IMR-90 (cell line): Measurements from ENCODE around the gene MOB3B. TPM values are rescaled to one million over a fixed set of nuclear protein-coding genes. Genes with fewer than 3 reads are reported as not detected.
A peak's percentile ranks its signal among the peaks of the same experiment; 100 is the strongest.

ENCODE experiments used
- ATAC-seq: fragments of 200-7000 bp; cut with Tn5 transposase; 2 replicates; pipeline ENCODE4 v1.9.1; 2020; ENCODE audit warnings: low read depth, mild to moderate bottlenecking, moderate library complexity
- BruUV-seq: library from RNA; stranded (reverse); fragments of 400-500 nt; replicated peaks from 2 replicates; lab custom pipeline; 2021; lab: Mats Ljungman, UMichigan
- CTCF ChIA-PET: fragments of 300-600 bp; formaldehyde crosslinking; extraction: SDS; loops from one replicate; lab custom pipeline; 2021; ENCODE audit warnings: antibody characterized with exemption; lab: Yijun Ruan, JAX
- POLR2A ChIA-PET: fragments of 300-600 bp; sonication (Branson Sonifier 250); formaldehyde crosslinking; loops from one replicate; lab custom pipeline; 2022; ENCODE audit warnings: antibody characterized with exemption; ENCODE audit not compliant: unreplicated experiment; lab: Charles Lee
- DNase-seq: peaks from one replicate; pipeline ENCODE4 v3.0.0; 2013
- H2AFZ ChIP-seq: replicated peaks from 2 replicates; pipeline ENCODE3; 2013; ENCODE audit warnings: low read length, mild to moderate bottlenecking; ENCODE audit not compliant: poor library complexity
- H2AK5ac ChIP-seq: 2 replicates; pipeline ENCODE4 v1.6.1; 2013; ENCODE audit warnings: low read depth, low read length, inconsistent platforms
- H2AK9ac ChIP-seq: replicated peaks from 2 replicates; pipeline ENCODE3; 2013; ENCODE audit warnings: mild to moderate bottlenecking, low read depth, low read length, moderate library complexity; ENCODE audit not compliant: poor library complexity
- H2BK120ac ChIP-seq: 2 replicates; pipeline ENCODE4 v1.6.1; 2013; ENCODE audit warnings: low read depth, low read length, inconsistent platforms
- H2BK15ac ChIP-seq: 3 replicates; pipeline ENCODE4 v1.6.1; 2013; ENCODE audit warnings: low read depth, low read length, inconsistent platforms
- H2BK20ac ChIP-seq: 2 replicates; pipeline ENCODE4 v1.6.1; 2013; ENCODE audit warnings: low read depth, mild to moderate bottlenecking, inconsistent platforms, low read length, moderate library complexity
- H2BK5ac ChIP-seq: 2 replicates; pipeline ENCODE4 v1.6.1; 2013; ENCODE audit warnings: mild to moderate bottlenecking, low read depth, low read length, inconsistent platforms; ENCODE audit not compliant: poor library complexity, severe bottlenecking
- H3K14ac ChIP-seq: replicated peaks from 2 replicates; pipeline ENCODE4 v1.6.1; 2013; ENCODE audit warnings: low read depth, low read length, inconsistent platforms
- H3K18ac ChIP-seq: 2 replicates; pipeline ENCODE4 v1.6.1; 2013; ENCODE audit warnings: low read depth, low read length, control low read depth
- H3K23ac ChIP-seq: 2 replicates; pipeline ENCODE4 v1.6.1; 2013; ENCODE audit warnings: low read depth, low read length, inconsistent platforms
- H3K27ac ChIP-seq: 2 replicates; pipeline ENCODE4 v1.5.1; 2013; ENCODE audit warnings: mild to moderate bottlenecking, control low read depth, low read length; ENCODE audit not compliant: insufficient read depth
- H3K27me3 ChIP-seq: 2 replicates; pipeline ENCODE4 v1.6.1; 2013; ENCODE audit warnings: low read length; ENCODE audit not compliant: control insufficient read depth, insufficient read depth
- H3K36me3 ChIP-seq: 2 replicates; pipeline ENCODE4 v1.6.1; 2013; ENCODE audit warnings: low read length, mixed read lengths; ENCODE audit not compliant: control insufficient read depth, insufficient read depth
- H3K4ac ChIP-seq: 2 replicates; pipeline ENCODE4 v1.6.1; 2013; ENCODE audit warnings: low read depth, low read length, inconsistent platforms
- H3K4me1 ChIP-seq: 2 replicates; pipeline ENCODE4 v1.6.1; 2013; ENCODE audit warnings: low read length, mixed read lengths; ENCODE audit not compliant: control insufficient read depth, insufficient read depth
- H3K4me2 ChIP-seq: 2 replicates; pipeline ENCODE4 v1.6.1; 2013; ENCODE audit warnings: low read depth, mild to moderate bottlenecking, control low read depth, low read length, moderate library complexity
- H3K4me3 ChIP-seq: 2 replicates; pipeline ENCODE4 v1.5.1; 2013; ENCODE audit warnings: low read depth, mild to moderate bottlenecking, control low read depth, low read length, moderate library complexity; ENCODE audit not compliant: insufficient read depth
- H3K56ac ChIP-seq: 2 replicates; pipeline ENCODE4 v1.6.1; 2013; ENCODE audit warnings: low read length, inconsistent platforms; ENCODE audit not compliant: insufficient read depth; ENCODE audit errors: extremely low read depth
- H3K79me1 ChIP-seq, 2 experiments: 2 replicates each; pipeline ENCODE4 v1.6.1; 2013; ENCODE audit warnings: low read length in 2 of 2, inconsistent platforms in 1 of 2, low read depth in 1 of 2
- H3K9ac ChIP-seq: 2 replicates; pipeline ENCODE4 v1.6.1; 2013; ENCODE audit warnings: low read depth, low read length, control low read depth
- H3K9me1 ChIP-seq: 2 replicates; pipeline ENCODE4 v1.6.1; 2013; ENCODE audit warnings: low read length, inconsistent platforms; ENCODE audit not compliant: insufficient read depth
- H3K9me3 ChIP-seq: 2 replicates; pipeline ENCODE4 v1.6.1; 2013; ENCODE audit warnings: low read length; ENCODE audit not compliant: control insufficient read depth, insufficient read depth
- H4K20me1 ChIP-seq: 2 replicates; pipeline ENCODE4 v1.6.1; 2013; ENCODE audit warnings: low read length, inconsistent platforms; ENCODE audit not compliant: insufficient read depth
- H4K5ac ChIP-seq: 2 replicates; pipeline ENCODE4 v1.6.1; 2013; ENCODE audit warnings: mild to moderate bottlenecking, low read depth, low read length, control low read depth
- H4K8ac ChIP-seq, 2 experiments: 2 replicates each; pipeline ENCODE4 v1.6.1; 2013; ENCODE audit warnings: low read depth in 2 of 2, low read length in 2 of 2, control low read depth in 1 of 2, inconsistent platforms in 1 of 2
- H4K91ac ChIP-seq: 2 replicates; pipeline ENCODE4 v1.6.1; 2013; ENCODE audit warnings: low read depth, low read length, inconsistent platforms; ENCODE audit not compliant: insufficient read depth
- BHLHE40 ChIP-seq: fragments of 150-350 bp; IDR thresholded peaks from 2 replicates; pipeline ENCODE4 v1.6.1; 2016; ENCODE audit warnings: mild to moderate bottlenecking, low read depth, low read length
- CEBPB ChIP-seq: IDR thresholded peaks from 2 replicates; pipeline ENCODE4 v1.6.1; 2012; ENCODE audit warnings: low read depth, low read length, improper control_type of control experiment
- CHD1 ChIP-seq: IDR thresholded peaks from 2 replicates; pipeline ENCODE4 v1.6.1; 2012; ENCODE audit warnings: low read depth, low read length, improper control_type of control experiment
- CTCF ChIP-seq: conservative IDR thresholded peaks from 2 replicates; pipeline ENCODE4 v1.5.1; 2012; ENCODE audit warnings: mild to moderate bottlenecking, low read depth, low read length, improper control_type of control experiment
- ELK1 ChIP-seq: fragments of 150-350 bp; IDR thresholded peaks from 2 replicates; pipeline ENCODE4 v1.6.1; 2016; ENCODE audit warnings: low read depth, mild to moderate bottlenecking, low read length, moderate library complexity, borderline replicate concordance
- FOS ChIP-seq: fragments of 150-350 bp; IDR thresholded peaks from 2 replicates; pipeline ENCODE4 v1.6.1; 2016; ENCODE audit warnings: low read depth, low read length
- MAFK ChIP-seq: IDR thresholded peaks from 2 replicates; pipeline ENCODE4 v1.6.1; 2012; ENCODE audit warnings: low read depth, low read length, improper control_type of control experiment
- MAZ ChIP-seq: IDR thresholded peaks from 2 replicates; pipeline ENCODE4 v1.6.1; 2012; ENCODE audit warnings: low read depth, mild to moderate bottlenecking, low read length, improper control_type of control experiment, moderate library complexity, borderline replicate concordance
- NFE2L2 ChIP-seq: fragments of 150-350 bp; IDR thresholded peaks from 2 replicates; pipeline ENCODE4 v1.6.1; 2016; ENCODE audit warnings: low read depth, mild to moderate bottlenecking, low read length
- POLR2A ChIP-seq: IDR thresholded peaks from 2 replicates; pipeline ENCODE4 v1.6.1; 2012; ENCODE audit warnings: mild to moderate bottlenecking, low read depth, low read length
- RAD21 ChIP-seq: IDR thresholded peaks from 2 replicates; pipeline ENCODE4 v1.6.1; 2012; ENCODE audit warnings: low read length, improper control_type of control experiment
- RCOR1 ChIP-seq: IDR thresholded peaks from 2 replicates; pipeline ENCODE4 v1.6.1; 2012; ENCODE audit warnings: mild to moderate bottlenecking, low read length, improper control_type of control experiment; ENCODE audit not compliant: insufficient replicate concordance
- RFX5 ChIP-seq: IDR thresholded peaks from 2 replicates; pipeline ENCODE4 v1.8.0; 2012; ENCODE audit warnings: low read depth, mild to moderate bottlenecking, low read length, moderate library complexity
- SMC3 ChIP-seq: fragments of 150-350 bp; IDR thresholded peaks from 2 replicates; pipeline ENCODE4 v1.6.1; 2016; ENCODE audit warnings: low read depth, mild to moderate bottlenecking, antibody characterized with exemption, low read length, moderate library complexity
- WGBS, 2 experiments: methylation state at CpG; one replicate each; pipeline versions ENCODE4 v1.1.5 to v1.1.7; 2013; ENCODE audit warnings: missing lambda C conversion rate in 2 of 2; ENCODE audit not compliant: insufficient read length in 1 of 2; ENCODE audit errors: extremely low coverage in 2 of 2; 5-methylcytosine and 5-hydroxymethylcytosine counted together
- dilution Hi-C: fragments of 300-500 bp; cut with HindIII; formaldehyde crosslinking; loops from one replicate; pipeline ENCODE4 v1.14.3; 2018; ENCODE audit warnings: low sequenced_read_pairs; ENCODE audit not compliant: unreplicated experiment
- in situ Hi-C: fragments of 300-500 bp; cut with MboI; formaldehyde crosslinking; loops from 3 replicates; pipeline ENCODE4 v1.14.3; 2019; ENCODE audit warnings: low sequenced_read_pairs, inconsistent platforms, mixed read lengths
- intact Hi-C: fragments of 100-400 bp; cut with micrococcal nuclease; formaldehyde crosslinking; loops from 2 replicates; pipeline ENCODE4 v1.10.0; 2022
- polyA plus RNA-seq, 3 experiments: library from polyadenylated mRNA; depleted of rRNA; stranded (reverse); fragments of >200 nt; gene quantifications; 2 replicates each; pipeline ENCODE4 v1.2.3, GENCODE V29; 2012; ENCODE audit warnings: low replicate concordance in 1 of 3
- total RNA-seq: library from RNA; depleted of rRNA; stranded (reverse); fragments of >200 nt; gene quantifications from 2 replicates; pipeline ENCODE4 v1.2.3, GENCODE V29; 2012

MOB3B gene
- total and polyA plus RNA-seq, 2 of the 4 experiments (the other 2 are of a cell fraction): under 0.01 to 0.02 TPM

GRCh38 chr9:27333241-27334052, 196.2 kb downstream of the MOB3B start:
- no peak overlapping the region for H3K23ac ChIP-seq
- no peaks in the 10 kb centered on the region for H3K79me1 ChIP-seq
- H2BK5ac ChIP-seq: no peak overlapping the region
- H3K27me3 ChIP-seq: peaks cover 29% of the 10 kb centered on the region
- no peak overlapping the region for H2AFZ ChIP-seq
- no peak overlapping the region for H3K56ac ChIP-seq
- no peak overlapping the region for H3K18ac ChIP-seq
- H2BK20ac ChIP-seq: no peak overlapping the region
- H3K36me3 ChIP-seq: no peaks in the 10 kb centered on the region
- H3K14ac ChIP-seq: no peak overlapping the region
- in situ Hi-C loops: loop anchor here (5.0 kb wide), 1 partner anchor 194 kb away; the partner anchor contains the start of gene MOB3B
- no peak overlapping the region for H4K91ac ChIP-seq
- peak; percentile 73 for DNase-seq
- POLR2A ChIA-PET: interaction anchor here (0.6 kb wide), 1 partner anchor 216 kb away, joined by 4 read pairs; no protein-coding TSS in a partner anchor
- no peak overlapping the region for H2BK120ac ChIP-seq
- no peak overlapping the region for H2AK5ac ChIP-seq
- no peaks in the 10 kb centered on the region for H4K20me1 ChIP-seq
- H2AK9ac ChIP-seq: no peak overlapping the region
- H3K4me3 ChIP-seq: no peak overlapping the region
- dilution Hi-C loops: no loop called here
- CTCF ChIA-PET: interaction anchor here (0.6 to 1.7 kb wide), 14 partner anchors 17 to 887 kb away, joined by 3 to 11 read pairs (median 3); partner anchors contain the start of gene MOB3B
- BruUV-seq: no TSS peak
- H3K9ac ChIP-seq: no peak overlapping the region
- H3K4me2 ChIP-seq: no peak overlapping the region
- H3K4me1 ChIP-seq: no peaks in the 10 kb centered on the region; the same call in 1 of the 2 replicates
- no peaks in the 10 kb centered on the region; the same call in 1 of the 2 replicates for H3K9me1 ChIP-seq
- WGBS, 2 experiments: no CpG with 5 or more reads among the region's 7 CpGs
- no peak overlapping the region for H4K8ac ChIP-seq
- peak; percentile 95 for ATAC-seq
- no peaks in the 10 kb centered on the region for H3K9me3 ChIP-seq
- H3K27ac ChIP-seq: no peak overlapping the region
- no peak overlapping the region for H4K5ac ChIP-seq
- H3K4ac ChIP-seq: no peak overlapping the region
- intact Hi-C loops: loop anchor here (1.0 kb wide), 2 partner anchors 196 to 215 kb away; partner anchors contain the start of gene MOB3B
- no peak overlapping the region for H2BK15ac ChIP-seq
- TF ChIP-seq CTCF (peak; percentile 89), FOS (no peak), BHLHE40 (no peak), RCOR1 (no peak), SMC3 (peak; percentile 86), ELK1 (no peak), RAD21 (peak; percentile 78), RFX5 (no peak), CHD1 (no peak), POLR2A (no peak), NFE2L2 (no peak), CEBPB (0 out of 2 replicates have a peak, but pooled peaks have one; percentile 5), MAZ (no peak), MAFK (no peak)
